HG03575 (cell line): Measurements from ENCODE around the gene GABRA1.

Source experiments
- ATAC-seq: cut with Tn5 transposase; IDR thresholded peaks from one replicate; pipeline ENCODE4 v1.9.1; 2021; ENCODE audit not compliant: unreplicated experiment, insufficient number of reproducible peaks, low FRiP score; ENCODE audit errors: extremely low read depth

The GABRA1 gene

GRCh38 chr5:161847941-161848391 is at the start of gene GABRA1:
Gene GABRA1, plus strand, starts transcription at chr5:161848120. Its CDS starts 2,691 bp downstream, at chr5:161850811.
- no peak for ATAC-seq

- no peak for ATAC-seq
These were observed 48.6 kb upstream of the GABRA1 start for GRCh38 chr5:161799316-161799715.

- ATAC-seq: no peak
These were observed 43.7 kb upstream of the GABRA1 start for GRCh38 chr5:161804263-161804662.

- no peak for ATAC-seq
These were observed 1.2 kb upstream of the GABRA1 start for GRCh38 chr5:161846746-161847145.

GRCh38 chr5:161847447-161847846 is 473 bp upstream of the GABRA1 start:
- no peak for ATAC-seq

- no peak for ATAC-seq
These were observed 2.6 kb downstream of the GABRA1 start for GRCh38 chr5:161850491-161850890.

- no peak for ATAC-seq
These were observed 3.9 kb downstream of the GABRA1 start for GRCh38 chr5:161851691-161852299.

GRCh38 chr5:161857358-161857757 is 9.4 kb downstream of the GABRA1 start:
- no peak for ATAC-seq

- no peak for ATAC-seq
These were observed 15.3 kb downstream of the GABRA1 start for GRCh38 chr5:161863259-161863658.

- ATAC-seq: no peak
These were observed 15.9 kb downstream of the GABRA1 start for GRCh38 chr5:161863811-161864210.

GRCh38 chr5:161865510-161865909 is 17.6 kb downstream of the GABRA1 start:
- ATAC-seq: no peak

- ATAC-seq: no peak
These were observed 42.1 kb downstream of the GABRA1 start for GRCh38 chr5:161889971-161890370.

GRCh38 chr5:161895514-161895913 is 47.6 kb downstream of the GABRA1 start:
- no peak for ATAC-seq

GRCh38 chr5:161897033-161897432 is 49.1 kb downstream of the GABRA1 start:
- ATAC-seq: no peak

GRCh38 chr5:161899590-161899989 is 51.7 kb downstream of the GABRA1 start:
- ATAC-seq: no peak

- no peak for ATAC-seq
These were observed 53.1 kb downstream of the GABRA1 start for GRCh38 chr5:161900981-161901380.

GRCh38 chr5:161921781-161922180 is 73.9 kb downstream of the GABRA1 start:
- no peak for ATAC-seq

GRCh38 chr5:161924270-161924669 is 76.3 kb downstream of the GABRA1 start:
- no peak for ATAC-seq

- ATAC-seq: no peak
These were observed 78.0 kb downstream of the GABRA1 start for GRCh38 chr5:161925960-161926359.

- ATAC-seq: no peak
These were observed 86.6 kb downstream of the GABRA1 start for GRCh38 chr5:161934486-161934885.

- no peak for ATAC-seq
These were observed 97.1 kb downstream of the GABRA1 start for GRCh38 chr5:161944974-161945373.
